Inflammatory macrophage treated with lipopolysaccharide for 4 hours (primary cell): ENCODE results near the gene AXL.
A peak's percentile ranks its signal among the peaks of the same experiment; 100 is the strongest.
"Not testable (repeated sequence)": the region's sequence is repeated elsewhere in the genome, so short reads cannot be mapped to it uniquely, and the experiment has no call there.

Source experiments
- DNase-seq: peaks from one replicate; pipeline ENCODE4 v3.0.0-alpha.2; 2020

AXL gene

DNA sequence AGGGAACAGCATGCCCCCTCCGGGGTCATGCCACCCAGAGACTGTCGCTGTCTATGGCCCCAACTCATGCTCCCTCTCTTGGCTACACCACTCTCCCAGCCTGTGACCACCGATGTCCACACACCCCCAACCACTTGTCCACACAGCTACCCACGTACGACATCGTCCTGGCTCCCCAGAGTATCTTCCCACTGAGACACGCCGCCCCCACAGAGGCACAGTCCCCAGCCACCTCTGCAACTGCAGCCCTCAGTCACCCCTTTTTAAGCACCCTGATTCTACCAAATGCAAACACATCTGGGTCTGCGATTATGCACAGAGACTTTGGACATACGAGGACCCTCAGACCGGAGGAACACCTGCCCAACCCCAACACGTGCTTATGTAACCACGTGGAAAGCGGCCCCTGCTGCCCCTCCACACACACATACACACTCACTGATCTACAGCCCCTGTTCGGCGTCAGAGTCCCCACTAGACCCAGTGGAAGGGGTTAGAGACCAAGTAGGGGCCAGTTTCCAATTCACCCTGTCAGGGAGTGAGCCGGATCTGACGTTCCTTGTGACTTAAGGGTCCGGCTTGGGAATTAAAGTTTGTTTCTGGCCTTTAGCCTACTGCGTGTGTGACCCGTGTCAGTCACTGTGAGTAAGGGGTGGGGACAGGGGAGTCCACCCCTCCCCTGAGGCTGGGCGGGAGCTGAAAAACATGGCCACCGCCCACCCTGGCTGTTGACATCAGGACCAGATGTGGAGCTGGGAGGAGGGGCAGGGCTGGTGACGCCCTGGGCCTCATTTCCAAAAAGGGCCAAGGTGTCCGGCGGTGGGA is 11.9 kb upstream of the AXL start:
- DNase-seq, result no peak

- no peak for DNase-seq
Observed at GRCh38 chr19:41214161-41214560, 4.9 kb upstream of the AXL start.

DNA sequence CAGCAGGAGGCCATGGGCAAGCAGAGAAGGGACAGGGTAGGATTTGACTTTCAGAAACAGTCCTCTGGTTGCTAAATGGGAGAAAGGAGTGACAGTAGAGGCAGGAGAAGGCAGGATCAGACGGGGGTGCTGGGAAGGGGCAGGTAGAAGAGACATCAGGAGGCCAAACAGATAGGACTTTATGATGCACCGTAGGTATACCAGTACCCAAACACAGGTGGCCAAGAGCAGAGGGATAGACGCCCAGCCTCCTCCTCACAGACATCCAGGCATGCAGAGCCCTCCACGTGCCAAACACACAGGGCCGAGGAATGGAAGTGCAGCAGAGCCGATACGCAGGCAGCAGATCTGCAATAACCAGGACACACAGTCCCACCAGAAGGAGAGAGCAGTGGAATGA is 1.3 kb upstream of the AXL start:
- no peak for DNase-seq

DNA sequence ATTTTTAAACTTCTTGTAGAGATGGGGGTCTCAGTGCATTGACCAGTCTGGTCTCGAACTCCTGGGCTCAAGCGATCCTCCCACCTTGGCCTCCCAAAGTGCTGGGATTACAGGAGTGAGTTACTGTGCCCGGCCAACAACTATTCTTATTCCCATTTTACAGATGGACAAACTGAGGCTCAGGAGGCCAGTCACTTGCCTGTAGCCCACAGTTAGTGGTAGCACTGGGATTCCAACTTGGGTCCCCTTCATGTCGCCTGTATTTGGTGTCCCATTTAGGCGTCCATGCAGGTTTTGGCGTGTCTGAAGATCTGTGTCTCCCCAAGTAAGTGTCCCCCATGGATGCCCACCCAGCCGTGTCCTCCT is 791 bp upstream of the AXL start:
- DNase-seq, result no peak

DNA sequence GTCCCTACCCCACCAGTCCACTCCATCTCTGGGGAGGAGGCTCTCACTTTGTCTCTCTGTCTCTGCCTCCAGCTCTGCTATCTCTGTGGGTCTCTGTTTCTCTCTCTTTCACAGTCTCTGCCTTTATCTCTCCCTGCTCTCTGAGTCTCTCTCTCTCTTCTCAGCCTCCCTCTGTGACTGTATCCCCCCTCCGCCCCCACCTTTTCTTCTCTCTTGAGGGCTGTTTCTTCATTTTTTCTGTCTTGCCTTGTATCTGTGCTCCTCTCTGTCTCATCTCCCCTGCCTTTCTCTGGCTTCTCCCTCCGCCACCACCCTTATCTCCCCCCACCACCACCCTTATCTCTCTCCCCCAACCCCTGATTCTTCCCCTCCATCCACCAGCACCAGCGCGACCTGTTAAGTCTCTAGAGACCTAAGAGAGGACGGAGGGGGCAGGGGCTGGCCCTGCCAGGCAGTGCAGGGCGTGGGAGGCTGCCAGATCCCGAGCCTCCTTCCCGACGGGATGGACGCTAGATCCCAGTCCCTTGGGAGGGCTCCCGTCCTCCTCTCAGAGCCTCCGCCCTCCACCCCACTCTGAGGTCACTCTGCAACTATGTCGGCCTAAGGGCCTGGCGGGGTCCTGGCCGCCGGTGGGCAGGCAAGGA is 1.0 kb downstream of the AXL start:
- DNase-seq, result no peak

DNA sequence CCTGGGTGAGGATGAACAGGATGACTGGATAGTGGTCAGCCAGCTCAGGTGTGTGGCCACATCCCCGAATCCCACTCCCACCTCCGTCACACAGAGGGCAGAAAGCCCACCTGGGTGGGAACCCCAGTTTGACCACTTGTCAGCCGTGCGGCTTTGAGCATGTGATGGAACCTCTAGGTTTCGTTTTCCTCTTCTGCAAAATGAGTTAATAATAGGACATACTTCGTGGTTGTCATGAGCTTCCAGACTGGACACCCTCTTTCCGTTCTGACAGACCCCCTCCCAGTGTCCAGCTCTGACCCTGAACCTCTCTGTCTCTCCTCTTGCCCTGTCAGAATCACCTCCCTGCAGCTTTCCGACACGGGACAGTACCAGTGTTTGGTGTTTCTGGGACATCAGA is 1.8 kb downstream of the AXL start:
- DNase-seq, result peak; percentile 66

DNA sequence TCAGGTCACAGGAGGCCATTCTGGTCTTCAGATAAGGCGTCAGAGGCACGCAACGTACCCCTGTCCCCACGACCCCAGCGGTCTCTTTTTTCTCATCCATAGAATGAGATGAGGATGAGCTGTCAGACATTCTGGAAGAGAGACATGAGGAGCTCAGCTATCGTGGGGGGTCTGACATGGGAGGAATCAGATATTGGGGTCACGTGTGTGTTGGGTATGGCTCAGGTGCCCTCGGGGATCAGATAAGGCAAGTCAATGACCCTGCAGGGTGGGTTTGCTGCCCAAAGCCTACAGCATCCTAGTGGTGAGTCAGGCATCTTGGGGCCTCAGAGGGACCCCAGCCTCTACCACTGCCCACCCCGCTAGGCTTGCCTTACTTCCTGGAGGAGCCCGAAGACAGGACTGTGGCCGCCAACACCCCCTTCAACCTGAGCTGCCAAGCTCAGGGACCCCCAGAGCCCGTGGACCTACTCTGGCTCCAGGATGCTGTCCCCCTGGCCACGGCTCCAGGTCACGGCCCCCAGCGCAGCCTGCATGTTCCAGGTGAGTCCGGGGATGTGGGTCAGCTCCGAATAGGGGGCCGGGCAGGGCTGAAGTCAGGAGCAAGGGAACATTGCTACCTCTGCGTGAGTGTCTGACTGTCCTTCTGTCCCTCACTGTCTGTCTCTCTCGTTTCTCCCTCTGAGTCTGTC is 2.6 kb downstream of the AXL start:
- DNase-seq, result no peak

DNA sequence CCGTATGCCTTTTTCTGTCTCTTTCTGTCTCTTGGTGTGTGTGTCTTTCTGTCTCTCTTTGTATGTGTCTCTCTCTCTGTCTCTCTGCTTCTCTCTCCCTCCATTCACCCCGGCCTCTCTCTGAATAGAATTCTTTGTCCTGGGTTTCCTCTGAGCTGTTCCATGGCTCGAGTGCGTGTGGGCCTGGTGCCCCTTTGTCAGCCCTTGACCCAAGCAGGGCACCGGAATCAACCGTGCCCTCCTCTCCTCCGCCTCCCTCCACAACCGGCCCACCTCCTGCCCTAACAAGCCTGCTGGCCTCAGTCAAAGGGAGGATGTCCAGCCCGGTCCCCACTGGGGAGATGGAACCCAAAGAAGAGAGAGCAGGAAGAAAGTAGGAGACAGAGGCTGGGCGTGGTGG is 3.2 kb downstream of the AXL start:
- DNase-seq, result no peak

DNA sequence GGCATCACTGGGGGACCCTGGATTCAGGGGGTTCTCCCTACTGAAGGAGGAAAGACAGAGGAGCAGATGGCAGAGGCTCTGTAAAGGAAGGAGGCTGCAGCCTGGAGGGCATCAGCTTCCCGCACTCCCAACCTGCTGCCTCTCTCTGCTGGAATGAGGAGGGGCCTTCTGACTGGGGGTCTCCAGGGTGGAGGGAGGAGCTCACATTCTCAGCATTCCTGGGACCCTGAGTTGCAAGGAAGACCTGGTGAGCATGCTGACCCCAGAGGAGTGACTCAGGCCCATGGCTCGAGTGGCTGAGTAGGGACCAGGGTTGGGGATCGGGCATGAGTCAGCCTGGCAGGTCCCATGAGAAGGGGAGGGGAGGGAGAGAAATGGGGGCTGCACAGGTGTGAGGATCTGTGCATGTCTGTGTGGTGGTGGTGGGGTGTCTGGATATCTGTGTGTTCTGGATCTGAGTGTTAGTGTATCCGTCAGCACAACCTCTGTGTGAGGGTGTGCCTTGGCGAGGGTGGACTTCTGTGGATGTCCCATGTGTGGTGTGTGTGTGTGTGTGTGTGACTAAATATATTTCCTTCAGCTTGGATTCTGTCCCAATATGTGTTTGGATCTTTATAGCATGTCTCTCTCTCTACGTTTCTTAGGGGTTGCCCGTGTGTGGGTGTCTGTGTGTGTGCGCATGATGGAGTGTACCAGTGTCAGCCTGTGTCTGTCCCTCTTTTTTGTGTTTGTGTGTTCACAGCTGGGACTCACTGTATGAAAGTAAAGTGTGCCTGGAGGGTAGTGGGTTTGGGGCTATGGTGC is 4.6 kb downstream of the AXL start:
- no peak for DNase-seq

GRCh38 chr19:41224632-41225031 is 5.6 kb downstream of the AXL start:
- no peak for DNase-seq

GRCh38 chr19:41225238-41226052 is 6.4 kb downstream of the AXL start:
- DNase-seq, result peak; percentile 85

DNA sequence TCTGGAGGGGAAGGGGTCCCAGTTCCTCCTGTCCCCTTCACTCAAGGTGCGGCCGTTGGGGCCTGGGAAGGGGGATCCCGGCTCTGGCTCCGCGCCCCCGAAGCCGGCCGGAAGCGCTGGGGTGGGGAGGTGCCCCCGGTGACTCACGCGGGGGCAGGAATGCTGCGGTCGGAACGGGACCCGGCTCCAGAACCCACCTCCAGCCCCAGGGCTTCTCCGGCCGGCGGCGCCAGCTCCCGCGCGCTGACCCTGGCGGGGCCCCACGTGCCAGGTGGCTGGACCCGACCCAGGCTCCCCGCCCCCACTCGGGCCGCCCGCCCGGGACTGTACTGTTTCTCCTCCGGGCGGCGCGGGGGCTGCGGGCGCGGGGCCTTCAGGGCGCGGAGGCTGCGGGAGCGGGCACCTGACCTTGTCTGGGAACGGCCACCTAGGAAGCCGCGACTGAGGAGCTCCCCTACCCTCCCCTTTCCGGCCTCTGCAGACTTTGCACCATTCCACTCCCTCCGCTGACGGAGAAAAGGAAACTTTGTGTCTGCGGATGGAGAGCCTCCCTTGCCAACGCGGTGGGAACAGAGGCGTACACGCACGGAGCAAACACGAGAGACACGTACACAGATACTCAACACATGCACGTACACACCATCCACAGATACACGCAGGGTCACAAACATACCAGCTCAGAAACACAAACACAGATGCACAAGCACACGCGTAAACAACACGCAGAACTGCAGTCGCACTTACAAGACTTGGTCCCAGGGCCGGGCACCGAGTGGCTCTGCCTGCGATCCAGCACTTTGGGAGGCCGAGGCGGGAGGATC is 7.2 kb downstream of the AXL start:
- DNase-seq, result peak; percentile 49

DNA sequence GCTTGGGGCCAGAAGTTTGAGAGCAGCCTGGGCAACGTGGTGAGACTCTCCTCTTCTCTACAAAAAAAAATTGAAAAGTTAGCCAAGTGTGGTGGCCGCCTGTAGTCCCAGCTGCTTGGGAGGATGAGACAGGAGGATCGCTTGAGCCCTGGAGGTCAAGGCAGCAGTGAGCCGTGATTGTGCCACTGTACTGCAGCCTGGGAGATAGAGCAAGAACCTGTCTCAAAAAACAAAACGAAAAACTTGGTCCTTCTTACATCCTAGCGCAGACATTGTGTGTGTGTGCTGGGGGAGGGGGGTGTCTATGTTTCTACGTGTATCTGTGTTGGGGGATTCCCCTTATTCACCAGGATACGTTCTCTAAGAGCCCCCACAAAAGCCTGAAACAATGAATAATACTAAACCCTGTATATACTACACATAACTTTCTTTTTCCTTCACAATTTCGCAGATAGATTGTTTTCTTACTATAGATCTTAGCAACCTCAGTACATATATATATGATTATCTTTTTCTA is 7.9 kb downstream of the AXL start:
- DNase-seq, result no peak

DNA sequence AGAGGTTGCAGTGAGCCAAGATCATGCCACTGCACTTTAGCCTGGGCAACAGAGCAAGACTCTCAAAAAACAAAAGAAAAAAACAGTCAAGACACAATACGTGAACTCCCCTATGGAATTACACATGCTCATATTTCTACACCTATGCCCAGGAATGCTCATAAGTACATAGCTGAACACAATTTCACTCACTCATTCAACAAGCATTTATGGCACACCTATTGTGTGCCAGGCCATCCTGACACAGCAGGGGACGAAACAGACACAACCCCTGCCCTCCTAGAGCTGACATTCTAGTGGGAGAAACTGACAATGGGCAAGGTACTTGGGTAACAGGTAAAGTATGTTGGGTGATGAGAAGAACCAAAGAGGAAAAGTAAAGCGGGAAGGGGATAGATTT is 9.5 kb downstream of the AXL start:
- no peak for DNase-seq

- DNase-seq, result not testable (repeated sequence)
Observed at GRCh38 chr19:41229338-41229737, 10.3 kb downstream of the AXL start.

DNA sequence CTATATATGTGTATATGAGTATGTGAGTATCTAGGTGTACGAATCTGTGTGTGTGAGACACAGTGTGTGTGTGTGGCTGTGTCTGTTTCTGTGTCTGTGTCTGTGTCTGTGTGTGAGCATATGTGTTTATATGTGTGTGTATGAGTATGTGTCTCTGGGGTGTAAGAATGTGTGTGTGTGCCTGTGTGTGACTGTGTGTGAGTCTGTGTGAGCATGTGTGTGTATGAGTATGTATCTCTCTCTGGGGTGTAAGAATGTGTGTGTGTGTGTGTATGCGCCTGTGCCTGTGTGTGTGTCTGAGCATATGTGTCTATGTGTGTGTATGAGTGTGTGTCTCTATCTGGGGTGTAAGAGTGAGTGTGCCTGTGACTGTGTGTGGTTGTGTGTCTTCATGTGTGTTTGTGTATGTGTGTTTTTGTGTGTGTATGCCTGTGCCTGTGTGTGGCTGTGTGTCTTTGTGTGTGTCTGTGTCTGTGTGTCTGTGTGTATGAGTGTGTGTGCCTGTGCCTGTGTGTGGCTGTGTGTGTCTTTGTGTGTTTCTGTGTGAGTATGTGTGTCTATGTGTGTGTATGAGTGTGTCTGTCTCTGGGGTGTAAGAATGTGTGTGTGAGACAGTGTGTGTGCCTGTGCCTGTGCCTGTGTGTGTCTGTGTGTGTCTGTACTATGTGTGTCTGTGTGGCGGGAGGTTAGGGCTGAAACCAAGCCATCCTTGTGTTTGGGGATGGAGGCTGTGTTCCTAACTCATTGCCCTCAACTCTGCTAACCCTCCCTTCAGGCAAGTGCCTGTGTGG is 11.2 kb downstream of the AXL start:
- DNase-seq, result no peak

GRCh38 chr19:41232686-41233085 is 13.7 kb downstream of the AXL start:
- DNase-seq, result peak; percentile 11

DNA sequence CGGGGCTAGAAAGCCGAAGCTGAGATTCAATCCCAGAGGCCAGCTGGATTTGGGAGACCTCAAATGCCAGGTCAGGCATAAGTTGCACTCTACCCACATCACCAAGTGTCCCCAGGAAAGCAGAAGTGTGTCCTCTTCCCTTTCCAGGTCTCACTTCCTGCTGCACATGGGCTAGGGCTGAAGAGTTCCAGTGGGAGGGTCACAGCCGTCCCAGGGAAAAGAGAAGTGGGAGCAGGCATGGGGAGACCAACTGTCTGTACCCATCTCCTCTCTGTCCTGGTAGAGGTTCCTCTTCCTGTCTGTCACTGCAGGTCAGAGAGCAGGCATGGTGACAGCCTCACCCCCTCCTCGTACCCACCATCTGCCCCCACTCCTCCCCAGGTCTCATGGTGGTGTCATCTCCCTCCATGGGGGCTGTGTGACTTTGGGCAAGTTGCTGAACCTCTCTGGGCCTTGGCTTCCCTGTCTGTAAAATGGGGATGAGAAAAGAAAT is 14.8 kb downstream of the AXL start:
- peak; percentile 92 for DNase-seq

- no peak for DNase-seq
Observed at GRCh38 chr19:41234512-41235168, 15.6 kb downstream of the AXL start.

DNA sequence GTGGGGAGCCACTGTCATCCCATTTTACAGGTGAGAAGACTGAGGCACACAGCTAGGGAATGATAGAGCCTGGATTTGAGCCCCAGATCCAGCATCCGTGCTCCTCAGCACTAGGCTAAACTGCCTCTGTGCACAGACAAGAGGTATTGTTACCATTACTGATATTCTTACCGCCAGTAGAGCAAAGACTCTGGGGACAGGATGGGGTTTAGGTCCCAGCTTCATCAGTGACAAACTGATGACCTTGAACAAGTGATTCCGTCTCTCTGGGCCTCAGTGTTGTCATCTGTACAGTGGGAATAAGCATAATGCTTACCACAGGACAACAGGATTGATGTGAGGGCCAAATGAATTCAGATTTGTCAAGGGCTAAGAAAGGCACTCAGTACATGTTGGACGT is 16.5 kb downstream of the AXL start:
- DNase-seq, result no peak
